HFF-Myc (cell line): ENCODE data around the gene GRIK4.

ENCODE experiments used
- DNase-seq: peaks from one replicate; pipeline ENCODE4 v3.0.0-alpha.2; 2011; ENCODE audit warnings: low read depth; ENCODE audit errors: extremely low read depth
- H3K4me3 ChIP-seq: replicated peaks from 2 replicates; pipeline ENCODE4 v1.5.1; 2011; ENCODE audit warnings: low read depth, mild to moderate bottlenecking, control low read depth, low read length
- CTCF ChIP-seq: IDR thresholded peaks from 2 replicates; pipeline ENCODE4 v1.5.1; 2012; ENCODE audit warnings: mild to moderate bottlenecking, low read depth, low read length, control low read depth; ENCODE audit errors: missing control alignments

The GRIK4 gene

GRCh38 chr11:120525261-120526171 is 14.0 kb downstream of the GRIK4 start:
- no peak for DNase-seq

GRCh38 chr11:120526241-120526640 is 14.7 kb downstream of the GRIK4 start:
- H3K4me3 ChIP-seq = no peak overlapping the region
- TF ChIP-seq CTCF = no peak
- DNase-seq = no peak

More at GRCh38 chr11:120525261-120526171, 14.0 kb downstream of the GRIK4 start:
- H3K4me3 ChIP-seq = no peak overlapping the region
- TF ChIP-seq CTCF = no peak

GRCh38 chr11:120527111-120527761 is 15.7 kb downstream of the GRIK4 start:
- no peak for TF ChIP-seq CTCF

GRCh38 chr11:120528749-120529148 is 17.2 kb downstream of the GRIK4 start:
- no peak for DNase-seq
- TF ChIP-seq CTCF = no peak
- no peak overlapping the region for H3K4me3 ChIP-seq

More at GRCh38 chr11:120527111-120527761, 15.7 kb downstream of the GRIK4 start:
- DNase-seq = no peak
- H3K4me3 ChIP-seq = no peak overlapping the region

GRCh38 chr11:120529214-120529613 is 17.7 kb downstream of the GRIK4 start:
- TF ChIP-seq CTCF = no peak
- H3K4me3 ChIP-seq = no peak overlapping the region
- DNase-seq = no peak

- DNase-seq = no peak
- TF ChIP-seq CTCF = no peak
- no peak overlapping the region for H3K4me3 ChIP-seq
Measured at GRCh38 chr11:120529911-120530310, 18.4 kb downstream of the GRIK4 start.
